Activated CD8-positive, alpha-beta memory T cell treated with anti-CD3 and anti-CD28 coated beads for 24 hours (primary cell): ENCODE data around the gene COX7B2.

Experiments used
- DNase-seq: peaks from one replicate; pipeline ENCODE4 v3.0.0-alpha.2; 2020

Gene COX7B2, protein sequence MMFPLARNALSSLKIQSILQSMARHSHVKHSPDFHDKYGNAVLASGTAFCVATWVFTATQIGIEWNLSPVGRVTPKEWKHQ

DNA sequence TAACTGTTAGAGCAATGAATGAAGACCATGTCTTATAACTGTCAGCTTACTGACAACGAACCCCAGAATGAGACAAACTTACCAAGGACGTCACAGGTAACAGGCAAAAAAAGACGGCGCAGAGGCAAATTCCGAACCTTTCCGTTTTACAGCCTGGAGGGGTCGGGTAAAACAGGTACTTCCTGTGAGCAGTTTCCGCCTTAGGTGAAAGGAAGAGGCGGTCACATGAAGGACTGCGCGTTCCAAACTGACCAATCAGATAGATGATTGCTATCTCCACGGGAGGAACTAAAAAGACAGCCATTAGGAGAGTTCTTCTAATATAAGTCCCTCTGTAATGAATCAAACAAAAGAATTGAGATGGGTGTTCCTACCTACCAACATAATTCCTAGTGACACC, at the start of gene COX7B2:
Gene COX7B2 (minus strand): TSS at position 168 of the 400 bp plus-strand sequence. CDS start 174,053 bp downstream, outside the sequence.
- no peak for DNase-seq

GRCh38 chr4:46956451-46956850, 47.4 kb upstream of the COX7B2 start:
- no peak for DNase-seq

- DNase-seq = no peak
These were observed 46.6 kb upstream of the COX7B2 start for GRCh38 chr4:46955601-46956000.

DNA sequence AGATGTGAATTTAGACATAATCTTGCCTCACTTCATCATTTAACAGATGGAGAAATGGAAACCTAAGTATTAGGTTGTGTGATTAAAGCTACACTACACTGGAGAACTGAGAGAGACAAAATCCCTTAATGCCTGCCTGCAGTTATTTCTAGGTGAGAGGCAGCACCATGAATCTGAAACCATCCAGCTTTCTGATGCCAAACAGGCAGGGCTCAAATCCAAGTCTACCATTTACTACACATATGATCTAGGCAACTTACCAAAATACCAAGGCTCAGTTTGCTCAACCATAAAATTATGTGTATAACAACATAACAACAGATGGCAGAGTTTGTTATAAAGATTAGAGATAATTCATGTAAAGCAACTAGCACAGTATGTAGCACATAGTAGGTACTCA, 45.6 kb upstream of the COX7B2 start:
- no peak for DNase-seq

GRCh38 chr4:46953564-46953963, 44.5 kb upstream of the COX7B2 start:
- no peak for DNase-seq

DNA sequence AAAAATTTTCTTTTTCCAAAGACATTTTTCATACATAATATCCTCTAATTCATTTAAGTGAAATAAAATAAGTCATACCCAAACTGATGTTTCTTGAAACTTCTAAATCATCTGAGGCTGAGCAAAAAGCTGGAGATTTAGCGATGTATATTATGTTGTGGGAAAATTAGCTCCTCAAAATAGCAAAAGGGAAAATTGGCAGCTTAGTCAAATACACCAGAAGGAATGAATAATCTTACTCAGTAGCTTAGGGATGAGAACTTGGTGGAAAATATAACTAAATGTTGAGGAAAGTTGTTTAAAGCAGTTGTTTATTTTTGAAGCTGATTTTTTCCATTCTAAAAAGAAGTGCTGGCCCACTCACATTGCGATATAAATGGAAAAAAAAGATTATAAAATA, 43.4 kb upstream of the COX7B2 start:
- no peak for DNase-seq

GRCh38 chr4:46950826-46951225, 41.8 kb upstream of the COX7B2 start:
- no peak for DNase-seq

GRCh38 chr4:46949822-46950221, 40.8 kb upstream of the COX7B2 start:
- no peak for DNase-seq

DNA sequence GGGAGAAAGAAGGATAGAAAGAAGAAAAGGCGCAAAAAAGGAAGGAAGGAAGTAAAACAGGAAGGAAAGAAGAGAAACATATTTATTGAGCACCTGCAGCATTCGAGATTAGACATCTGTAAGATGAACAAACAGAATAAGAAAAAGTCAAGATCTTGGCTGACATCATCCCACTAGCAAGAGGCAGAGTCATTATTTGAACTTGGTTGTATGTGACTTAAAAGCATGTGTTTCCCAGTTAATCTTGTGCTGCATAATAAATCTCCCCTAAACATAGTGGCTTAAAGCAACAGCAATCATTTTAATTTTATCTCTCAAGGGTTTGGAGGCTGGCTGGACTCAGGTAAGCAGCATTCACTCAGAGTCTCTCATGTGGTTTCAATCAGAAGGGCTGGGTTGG, 38.5 kb upstream of the COX7B2 start:
- no peak for DNase-seq

GRCh38 chr4:46946919-46947536, 38.0 kb upstream of the COX7B2 start:
- no peak for DNase-seq

GRCh38 chr4:46945062-46945461, 36.0 kb upstream of the COX7B2 start:
- DNase-seq = no peak

DNA sequence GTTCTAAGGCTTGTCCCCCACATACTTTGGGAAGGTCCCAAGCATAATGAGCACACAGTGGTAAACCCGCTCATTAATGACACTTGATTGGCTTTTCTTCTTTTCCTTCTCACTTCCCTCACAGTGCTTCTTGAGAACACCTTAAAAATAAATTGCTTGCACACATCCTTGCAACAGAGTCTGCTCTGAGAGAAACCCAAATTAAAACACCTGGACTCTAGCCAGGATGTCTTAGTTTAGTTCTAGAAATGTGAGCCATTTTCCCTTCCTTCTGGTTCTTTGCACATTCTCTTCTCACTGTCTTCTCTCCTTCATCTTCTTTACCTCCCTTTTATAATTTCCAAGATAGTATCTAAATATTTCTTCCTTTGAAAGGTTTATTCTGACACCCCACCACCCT, 35.3 kb upstream of the COX7B2 start:
- no peak for DNase-seq

- DNase-seq = no peak
These were observed 28.4 kb upstream of the COX7B2 start for GRCh38 chr4:46937493-46937892.

- no peak for DNase-seq
These were observed 25.7 kb upstream of the COX7B2 start for GRCh38 chr4:46934726-46935125.

DNA sequence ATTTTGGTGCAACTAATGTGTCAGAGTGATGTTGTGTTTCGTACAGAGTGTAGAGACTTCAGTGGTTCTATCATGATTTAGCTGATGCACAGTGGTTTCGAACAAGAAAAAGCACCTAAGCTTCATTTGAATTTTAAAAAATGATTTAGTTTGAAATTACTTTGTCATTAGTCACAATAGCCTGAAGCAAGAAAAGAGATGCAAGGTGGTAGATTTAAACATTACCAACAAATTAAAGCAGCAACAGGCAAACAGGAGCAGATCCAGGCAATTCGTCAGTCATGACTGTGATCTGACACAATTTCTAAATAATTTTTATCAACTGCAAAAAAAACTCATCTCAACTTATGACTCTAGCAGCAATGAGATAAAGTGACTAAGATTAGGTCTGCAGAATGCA, 24.6 kb upstream of the COX7B2 start:
- DNase-seq = no peak

DNA sequence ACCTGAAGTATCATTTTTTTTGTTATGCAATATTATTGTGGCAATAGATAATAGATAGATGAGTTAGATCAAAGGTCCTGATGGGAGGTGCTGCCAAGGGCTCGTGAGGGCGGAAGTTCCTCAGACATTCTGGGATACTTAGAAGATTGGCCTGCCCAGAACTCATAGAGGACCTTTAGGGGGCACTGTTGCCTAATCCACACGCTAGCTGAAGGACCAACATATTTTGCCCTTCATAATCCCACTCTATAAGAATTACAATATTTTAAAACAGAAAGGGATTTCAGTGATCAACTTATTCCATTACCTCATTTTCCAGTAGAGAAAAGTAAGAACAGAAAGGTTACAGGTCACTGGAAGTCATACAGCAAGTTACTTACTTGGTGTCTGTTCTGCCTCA, 22.9 kb upstream of the COX7B2 start:
- DNase-seq = no peak

DNA sequence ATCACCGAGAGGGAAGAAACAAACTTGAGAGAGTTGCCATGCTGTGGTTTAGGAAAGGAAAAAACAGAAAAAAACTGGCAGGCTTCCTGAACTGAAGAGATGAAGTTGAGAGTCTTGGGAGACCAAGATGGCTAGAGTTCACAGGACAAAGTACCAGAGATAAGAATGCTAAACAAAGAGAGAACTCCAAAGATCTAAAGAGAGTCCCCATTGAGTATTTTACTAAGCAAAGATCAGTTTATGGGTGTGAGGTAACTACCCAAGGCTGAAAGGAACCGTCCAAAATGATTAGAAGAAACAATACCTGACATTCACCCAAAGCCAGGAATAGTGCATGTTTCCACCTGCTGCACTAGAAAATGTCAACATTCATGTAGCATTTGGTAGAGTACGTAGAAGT, 21.8 kb upstream of the COX7B2 start:
- no peak for DNase-seq

DNA sequence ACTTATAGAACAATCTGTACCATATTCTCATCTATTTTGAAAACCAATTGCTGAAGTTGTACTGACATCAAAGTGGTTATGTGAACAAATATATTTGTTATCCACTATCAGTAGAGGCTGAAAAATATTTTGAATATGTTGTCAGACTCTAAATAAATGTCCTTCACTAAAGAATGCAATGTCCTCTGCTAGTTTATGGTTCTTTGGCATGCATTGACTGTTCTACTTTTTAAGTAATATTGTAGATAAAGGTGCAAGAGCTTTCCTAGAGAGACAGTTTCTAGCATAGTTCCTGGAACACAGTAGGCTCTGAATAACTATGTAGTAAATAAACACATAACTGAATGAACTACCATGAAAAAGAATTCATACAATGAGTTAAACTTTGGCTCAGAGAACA, 18.2 kb upstream of the COX7B2 start:
- DNase-seq = no peak

GRCh38 chr4:46924789-46925529, 15.9 kb upstream of the COX7B2 start:
- DNase-seq = no peak

GRCh38 chr4:46922205-46922604, 13.2 kb upstream of the COX7B2 start:
- DNase-seq = no peak

DNA sequence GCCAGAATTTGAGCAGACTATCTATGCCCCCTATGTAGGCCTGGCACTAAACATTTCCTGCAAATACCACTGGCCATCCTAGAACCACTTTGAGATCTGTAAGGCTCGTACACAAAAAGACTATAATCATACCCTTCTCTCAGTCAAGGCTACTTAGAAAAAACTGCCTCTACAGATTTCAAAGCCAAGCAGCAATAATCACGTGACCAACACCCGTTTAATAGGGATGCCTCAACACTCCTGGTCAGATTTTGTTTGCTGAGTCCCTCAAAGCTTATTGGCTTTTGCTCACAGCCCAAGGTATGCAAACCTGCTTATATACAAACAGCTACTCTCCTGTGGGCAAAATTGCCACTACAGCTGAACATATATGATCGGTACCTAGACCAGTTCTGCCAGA, 897 bp downstream of the COX7B2 start:
- DNase-seq = no peak

GRCh38 chr4:46900082-46900481, 9.0 kb downstream of the COX7B2 start:
- no peak for DNase-seq

GRCh38 chr4:46894826-46895225, 14.2 kb downstream of the COX7B2 start:
- no peak for DNase-seq

- no peak for DNase-seq
These were observed 19.0 kb downstream of the COX7B2 start for GRCh38 chr4:46890056-46890455.

DNA sequence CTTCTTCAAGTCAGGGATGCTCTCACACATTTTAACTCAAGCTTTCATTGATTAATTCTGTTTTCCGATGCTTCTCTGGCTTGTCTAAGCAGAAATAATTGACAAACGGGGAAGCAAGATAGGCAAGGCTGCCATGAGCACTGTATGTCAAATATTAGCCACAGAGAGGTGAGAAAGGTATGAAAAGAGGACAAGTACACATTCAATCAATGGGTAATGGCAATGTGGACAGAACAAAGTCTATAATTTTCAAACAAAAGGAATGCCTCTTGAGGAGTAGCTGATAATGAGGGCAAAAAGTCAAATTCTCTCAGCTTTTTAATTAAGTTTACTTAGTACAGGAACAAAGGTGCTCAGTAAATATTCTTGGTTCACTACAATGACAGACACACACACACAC, 19.6 kb downstream of the COX7B2 start:
- DNase-seq = no peak
